HL-60 (cell line): ENCODE results near the gene RCC1.

ENCODE experiments used
- CTCF ChIP-seq: IDR thresholded peaks from one replicate; pipeline ENCODE4 v1.5.1; 2011; ENCODE audit warnings: low read length, control low read depth, inconsistent platforms; ENCODE audit not compliant: insufficient read depth
- GABPA ChIP-seq: IDR thresholded peaks from 2 replicates; pipeline ENCODE4 v1.6.1; 2012; ENCODE audit warnings: low read depth
- SPI1 ChIP-seq: IDR thresholded peaks from 2 replicates; pipeline ENCODE4 v1.6.1; 2012; ENCODE audit warnings: low read depth, mild to moderate bottlenecking, borderline replicate concordance
- TF ChIP-seq, protein P1 (sequence below): IDR thresholded peaks from 2 replicates; pipeline ENCODE4 v1.6.1; 2012; ENCODE audit warnings: low read depth; ENCODE audit not compliant: insufficient replicate concordance

DNA sequence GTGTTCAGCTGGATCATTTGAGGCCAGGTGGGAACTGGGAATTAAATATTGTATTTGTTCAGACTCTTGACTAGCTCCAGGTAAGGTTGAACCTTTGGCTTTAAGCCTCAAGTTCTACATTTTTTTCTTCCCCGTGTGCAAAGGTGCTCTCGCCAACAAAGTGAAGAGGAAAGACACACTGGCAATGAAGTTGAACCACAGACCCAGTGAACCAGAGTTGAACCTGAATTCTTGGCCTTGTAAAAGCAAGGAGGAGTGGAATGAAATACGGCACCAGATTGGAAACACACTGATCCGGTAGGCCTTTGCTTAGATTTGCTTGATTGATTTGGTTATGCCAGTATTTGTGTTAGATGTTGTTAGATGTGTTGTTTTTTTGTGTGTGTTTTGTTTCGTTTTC lies 25.5 kb upstream of the RCC1 start:
- TF ChIP-seq GABPA (no peak), SPI1 (no peak), CTCF (no peak)
- TF ChIP-seq, protein P1, sequence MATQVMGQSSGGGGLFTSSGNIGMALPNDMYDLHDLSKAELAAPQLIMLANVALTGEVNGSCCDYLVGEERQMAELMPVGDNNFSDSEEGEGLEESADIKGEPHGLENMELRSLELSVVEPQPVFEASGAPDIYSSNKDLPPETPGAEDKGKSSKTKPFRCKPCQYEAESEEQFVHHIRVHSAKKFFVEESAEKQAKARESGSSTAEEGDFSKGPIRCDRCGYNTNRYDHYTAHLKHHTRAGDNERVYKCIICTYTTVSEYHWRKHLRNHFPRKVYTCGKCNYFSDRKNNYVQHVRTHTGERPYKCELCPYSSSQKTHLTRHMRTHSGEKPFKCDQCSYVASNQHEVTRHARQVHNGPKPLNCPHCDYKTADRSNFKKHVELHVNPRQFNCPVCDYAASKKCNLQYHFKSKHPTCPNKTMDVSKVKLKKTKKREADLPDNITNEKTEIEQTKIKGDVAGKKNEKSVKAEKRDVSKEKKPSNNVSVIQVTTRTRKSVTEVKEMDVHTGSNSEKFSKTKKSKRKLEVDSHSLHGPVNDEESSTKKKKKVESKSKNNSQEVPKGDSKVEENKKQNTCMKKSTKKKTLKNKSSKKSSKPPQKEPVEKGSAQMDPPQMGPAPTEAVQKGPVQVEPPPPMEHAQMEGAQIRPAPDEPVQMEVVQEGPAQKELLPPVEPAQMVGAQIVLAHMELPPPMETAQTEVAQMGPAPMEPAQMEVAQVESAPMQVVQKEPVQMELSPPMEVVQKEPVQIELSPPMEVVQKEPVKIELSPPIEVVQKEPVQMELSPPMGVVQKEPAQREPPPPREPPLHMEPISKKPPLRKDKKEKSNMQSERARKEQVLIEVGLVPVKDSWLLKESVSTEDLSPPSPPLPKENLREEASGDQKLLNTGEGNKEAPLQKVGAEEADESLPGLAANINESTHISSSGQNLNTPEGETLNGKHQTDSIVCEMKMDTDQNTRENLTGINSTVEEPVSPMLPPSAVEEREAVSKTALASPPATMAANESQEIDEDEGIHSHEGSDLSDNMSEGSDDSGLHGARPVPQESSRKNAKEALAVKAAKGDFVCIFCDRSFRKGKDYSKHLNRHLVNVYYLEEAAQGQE, result no peak
